Kidney (tissue), 14 donors: ENCODE measurements around the gene TMEM108. TPM values are rescaled to one million over a fixed set of nuclear protein-coding genes. Genes with fewer than 3 reads are reported as not detected.

Experiments used
- DNase-seq, 5 donors: peaks; one replicate each; pipeline ENCODE4 v3.0.0-alpha.2; 2013 to 2020
- FAIRE-seq: peaks from 2 replicates; lab custom pipeline; 2012; peaks lifted over from hg19 to GRCh38; lab: Jason Lieb, UNC
- H3K27ac ChIP-seq, 2 donors: one replicate each; pipeline ENCODE4 v1.7.0; 2013; ENCODE audit warnings: low read depth in 2 of 2, low read length in 2 of 2, inconsistent platforms in 1 of 2
- H3K27me3 ChIP-seq: one replicate; pipeline ENCODE4 v1.7.1; 2013; ENCODE audit warnings: low read length, inconsistent platforms; ENCODE audit not compliant: control insufficient read depth, insufficient read depth
- H3K36me3 ChIP-seq, 3 donors: one replicate each; pipeline versions ENCODE4 v1.7.0 to v1.7.1; 2013; ENCODE audit warnings: low read length in 3 of 3, control low read depth in 1 of 3, inconsistent platforms in 1 of 3; ENCODE audit not compliant: insufficient read depth in 3 of 3, control insufficient read depth in 2 of 3
- H3K4me1 ChIP-seq, 3 donors: one replicate each; pipeline versions ENCODE4 v1.7.0 to v1.7.1; 2013; ENCODE audit warnings: low read length in 3 of 3, inconsistent platforms in 1 of 3, low read depth in 1 of 3; ENCODE audit not compliant: control insufficient read depth in 2 of 3, insufficient read depth in 2 of 3
- H3K4me3 ChIP-seq, 3 donors: one replicate each; pipeline versions ENCODE4 v1.7.0 to v1.8.1; 2013; ENCODE audit warnings: low read length in 3 of 3, control low read depth in 1 of 3, inconsistent platforms in 1 of 3
- H3K9ac ChIP-seq, 3 donors: one replicate each; pipeline versions ENCODE4 v1.7.0 to v1.7.1; 2013; ENCODE audit warnings: low read length in 3 of 3, control low read depth in 1 of 3, inconsistent platforms in 1 of 3
- H3K9me3 ChIP-seq, 3 donors: one replicate each; pipeline versions ENCODE4 v1.7.0 to v1.7.1; 2013; ENCODE audit warnings: low read length in 3 of 3, control low read depth in 1 of 3, inconsistent platforms in 1 of 3; ENCODE audit not compliant: control insufficient read depth in 2 of 3, insufficient read depth in 1 of 3
- CTCF ChIP-seq: IDR thresholded peaks from 3 replicates; pipeline ENCODE4 v1.5.1; 2012; ENCODE audit warnings: mild to moderate bottlenecking, moderate library complexity, borderline replicate concordance; ENCODE audit not compliant: insufficient read depth; ENCODE audit errors: extremely low read depth
- intact Hi-C: fragments of 100-400 bp; cut with DNase I; formaldehyde crosslinking; loops from one replicate; pipeline ENCODE4 v1.11.1; 2022
- polyA plus RNA-seq: library from polyadenylated mRNA; stranded (reverse); fragments of 350-450 nt; fragmentation: Illumina TruSeq; extraction: RNeasy Lipid Tissue Mini Kit (QIAGEN cat#74804); gene quantifications from one replicate; pipeline ENCODE4 v1.2.3, GENCODE V29; 2014; ENCODE audit warnings: low read depth, low replicate concordance; ENCODE audit not compliant: insufficient read depth
- total RNA-seq: library from RNA; stranded (reverse); fragmentation: NEBNext Ultra II Directional; extraction: Animal tissue kit (Norgen Biotek cat#: 25700); gene quantifications from one replicate; pipeline ENCODE4 v1.2.1, GENCODE V29; 2021
- donor health status: control.
- donor health status: control.
- donor health status: control.
- donor health status: control.
- donor health status: control.
- donor health status: DM: yes; HTN: yes; CAD: no.
- donor health status: Normal renal cell carcinoma (clear cell type).

The TMEM108 gene
- total and polyA plus RNA-seq, 2 donors from 2014 or later: 0.91 to 1.5 TPM

GRCh38 chr3:133371181-133371580, 333.0 kb downstream of the TMEM108 start:
- no peak for TF ChIP-seq CTCF
- H3K9me3 ChIP-seq: no peaks in the 10 kb centered on the region
- H3K27me3 ChIP-seq: no peaks in the 10 kb centered on the region
- H3K36me3 ChIP-seq: no peaks in the 10 kb centered on the region
- H3K4me1 ChIP-seq: no peaks in the 10 kb centered on the region
- H3K4me3 ChIP-seq: no peak overlapping the region
- no peak overlapping the region for H3K27ac ChIP-seq
- no peak for DNase-seq
- no peak overlapping the region for H3K9ac ChIP-seq
- FAIRE-seq: no peak
- intact Hi-C loops: no loop called here

- Histone ChIP-seq H3K27ac (no peak overlapping the region), H3K4me3 (no peak overlapping the region), H3K36me3 (no peaks in the 10 kb centered on the region), H3K4me1 (no peaks in the 10 kb centered on the region), H3K9me3 (no peaks in the 10 kb centered on the region), H3K9ac (no peak overlapping the region), H3K27me3 (no peaks in the 10 kb centered on the region)
- intact Hi-C loops: no loop called here
- no peak for TF ChIP-seq CTCF
- FAIRE-seq (no peak), DNase-seq (no peak)
These were observed 333.5 kb downstream of the TMEM108 start for GRCh38 chr3:133371676-133372075.

- no peaks in the 10 kb centered on the region for H3K9me3 ChIP-seq
- no peak for FAIRE-seq
- no peak overlapping the region for H3K4me3 ChIP-seq
- H3K27ac ChIP-seq: no peak overlapping the region
- no peaks in the 10 kb centered on the region for H3K4me1 ChIP-seq
- H3K27me3 ChIP-seq: no peaks in the 10 kb centered on the region
- H3K36me3 ChIP-seq: no peaks in the 10 kb centered on the region
- TF ChIP-seq CTCF: no peak
- no peak overlapping the region for H3K9ac ChIP-seq
- intact Hi-C loops: no loop called here
- DNase-seq: no peak
These were observed 336.7 kb downstream of the TMEM108 start for GRCh38 chr3:133374708-133375402.

GRCh38 chr3:133375403-133375745, 337.2 kb downstream of the TMEM108 start:
- Histone ChIP-seq H3K4me3 (no peak overlapping the region), H3K9ac (no peak overlapping the region), H3K27ac (no peak overlapping the region), H3K4me1 (no peaks in the 10 kb centered on the region), H3K36me3 (no peaks in the 10 kb centered on the region), H3K9me3 (no peaks in the 10 kb centered on the region), H3K27me3 (no peaks in the 10 kb centered on the region)
- DNase-seq (no peak), FAIRE-seq (no peak)
- intact Hi-C loops: no loop called here
- no peak for TF ChIP-seq CTCF
